A172 (cell line): ENCODE measurements around the gene RASGEF1C. TPM values are rescaled to one million over a fixed set of nuclear protein-coding genes. Genes with fewer than 3 reads are reported as not detected.
A peak's percentile ranks its signal among the peaks of the same experiment; 100 is the strongest.
"Not testable (repeated sequence)": the region's sequence is repeated elsewhere in the genome, so short reads cannot be mapped to it uniquely, and the experiment has no call there.

ENCODE experiments used
- DNase-seq: peaks from one replicate; pipeline ENCODE4 v3.0.0-alpha.2; 2015; ENCODE audit warnings: low spot score
- total RNA-seq: library from RNA; depleted of rRNA; stranded (reverse); fragments of >200 nt; shearing (Covaris generic); gene quantifications from 2 replicates; pipeline ENCODE4 v1.2.3, GENCODE V29; 2014

Gene RASGEF1C
- total RNA-seq, 1 experiment from 2014 or later = 0.17 TPM

- no peak for DNase-seq
Observed at GRCh38 chr5:180100621-180101450, 108.2 kb downstream of the RASGEF1C start.

DNA sequence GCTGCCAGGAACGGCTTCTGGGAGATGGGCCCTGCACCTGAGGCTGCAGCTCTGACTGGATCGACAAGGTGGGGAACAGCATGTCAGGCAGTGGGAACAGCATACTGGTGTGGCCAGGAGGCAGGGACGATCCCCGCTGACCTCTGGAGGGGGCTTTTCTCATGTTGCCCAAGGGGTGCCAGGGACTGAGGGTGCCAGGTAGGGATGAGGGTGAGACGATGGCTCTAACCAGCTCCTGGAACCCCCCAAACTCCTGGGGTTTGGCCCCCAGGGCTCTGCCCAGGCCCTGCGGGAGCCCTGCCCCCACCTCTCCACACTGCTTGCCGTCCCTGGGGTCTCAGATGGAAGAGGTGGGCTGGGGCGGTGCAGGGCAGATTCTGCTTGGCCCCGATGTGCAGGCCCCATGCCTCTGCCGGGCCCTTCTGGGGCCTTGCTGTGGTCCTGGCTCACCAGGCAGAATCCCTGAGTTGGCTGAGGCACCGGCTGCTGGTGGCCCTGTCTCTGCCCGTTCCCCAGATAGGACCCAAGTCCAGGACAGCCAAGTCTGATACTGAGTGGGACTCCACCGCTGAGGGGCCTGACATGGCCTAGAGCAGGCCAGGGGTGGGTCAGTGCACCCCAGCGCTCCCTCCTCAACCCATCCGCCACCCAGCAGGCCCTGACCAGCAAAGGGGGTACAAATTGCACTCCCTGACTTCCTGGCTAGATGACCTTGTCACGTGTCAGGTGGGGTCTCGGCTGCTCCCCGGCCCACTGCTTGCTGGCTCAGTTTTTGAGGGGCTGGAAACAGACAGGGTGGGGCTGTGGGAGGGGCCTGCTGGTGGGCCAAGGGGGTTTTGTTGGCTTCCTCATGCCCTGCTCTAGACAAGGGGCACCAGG lies 109.0 kb downstream of the RASGEF1C start:
- no peak for DNase-seq

GRCh38 chr5:180098991-180099732 lies 109.8 kb downstream of the RASGEF1C start:
- no peak for DNase-seq

DNA sequence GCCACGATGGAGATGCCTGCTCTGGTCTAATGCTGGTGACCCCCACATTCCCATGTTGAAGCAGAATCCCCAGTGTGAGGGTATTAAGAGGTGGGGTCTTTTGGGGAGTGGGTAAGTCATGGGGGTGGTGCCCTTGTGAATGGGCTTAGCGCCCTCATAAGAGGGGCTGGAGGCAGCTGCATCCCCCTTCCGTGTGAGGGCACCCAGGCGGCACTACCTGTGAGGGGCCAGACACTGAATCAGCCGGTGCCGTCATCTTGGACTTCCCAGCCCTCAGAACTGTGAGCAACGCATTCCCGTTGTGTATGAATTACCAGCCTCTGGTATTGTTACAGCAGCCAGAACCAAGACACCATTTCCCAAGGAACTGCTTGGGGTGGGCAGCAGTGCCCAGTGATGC lies 110.5 kb downstream of the RASGEF1C start:
- no peak for DNase-seq

GRCh38 chr5:180097926-180098325 lies 111.1 kb downstream of the RASGEF1C start:
- no peak for DNase-seq

DNA sequence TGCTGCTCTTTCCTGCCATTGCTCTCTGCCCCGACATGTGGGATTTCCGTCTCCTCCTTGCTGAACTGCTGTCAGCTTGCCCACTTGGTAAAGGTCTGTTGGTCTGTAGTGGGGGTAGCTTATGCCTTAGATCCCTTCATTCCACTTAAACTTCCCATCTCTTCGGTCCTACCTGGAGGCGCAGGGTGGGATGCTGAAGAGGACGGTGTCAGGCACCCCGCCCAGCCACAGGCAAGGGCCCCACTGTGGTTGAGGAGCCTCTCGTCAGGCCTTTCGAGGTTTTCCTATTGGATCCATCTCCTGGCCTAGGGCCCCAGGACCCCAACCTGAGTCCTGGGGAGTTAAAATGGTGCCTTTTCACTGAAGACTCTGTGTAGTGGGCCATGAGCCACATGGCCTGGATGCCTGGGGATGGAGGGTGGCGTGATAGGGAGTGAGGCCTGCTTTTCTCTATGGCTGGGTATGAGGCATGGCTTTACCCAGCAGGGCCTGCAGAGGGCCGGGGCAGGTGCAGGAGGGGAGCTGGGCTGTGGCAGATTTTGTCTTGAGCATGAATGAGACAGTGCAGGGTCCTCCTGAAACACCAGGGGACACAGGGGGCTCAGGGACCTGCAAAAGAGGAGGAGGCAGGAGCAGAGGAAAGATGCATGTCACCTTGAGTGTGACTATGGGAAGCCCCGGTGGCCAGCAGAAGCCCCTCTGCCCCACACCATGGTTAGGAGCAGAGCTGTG lies 111.7 kb downstream of the RASGEF1C start:
- DNase-seq = no peak

DNA sequence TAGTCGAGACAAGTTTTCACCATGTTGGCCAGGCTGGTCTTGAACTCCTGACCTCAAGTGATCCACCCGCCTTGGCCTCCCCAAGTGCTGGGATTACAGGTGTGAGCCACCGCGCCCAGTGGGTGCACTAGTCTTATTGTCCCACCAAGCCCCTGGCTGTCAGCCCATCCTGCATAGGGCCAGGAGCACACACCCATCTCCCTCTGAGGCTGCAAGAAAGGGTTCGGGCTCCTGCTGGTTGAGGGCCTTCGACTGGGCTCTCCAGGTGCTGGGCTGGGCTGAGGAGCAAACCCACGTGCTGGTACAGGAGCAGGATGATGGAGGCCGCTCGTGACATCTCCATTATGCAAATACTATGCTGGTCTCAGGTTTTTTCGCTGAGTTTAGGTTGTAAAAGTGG lies 112.4 kb downstream of the RASGEF1C start:
- DNase-seq = no peak

DNA sequence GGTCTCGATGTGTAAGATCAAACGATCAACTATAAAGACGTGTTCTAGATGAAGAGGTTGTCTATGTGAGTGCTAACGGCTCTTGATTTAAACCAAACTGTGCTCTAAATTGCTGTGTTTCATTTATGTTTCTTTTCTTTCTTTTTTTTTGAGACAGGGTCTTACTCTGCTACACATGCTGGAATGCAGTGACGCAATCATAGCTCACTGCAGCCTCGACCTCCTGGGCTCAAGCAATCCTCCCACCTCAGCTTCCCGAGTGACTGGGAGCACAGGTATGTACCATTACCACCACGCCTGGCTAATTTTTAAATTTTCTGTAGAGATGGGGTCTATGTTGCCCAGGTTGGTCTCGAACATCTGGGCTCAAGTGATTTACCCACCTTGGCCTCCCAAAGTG lies 113.5 kb downstream of the RASGEF1C start:
- no peak for DNase-seq

GRCh38 chr5:180093651-180094382 lies 115.2 kb downstream of the RASGEF1C start:
- no peak for DNase-seq

DNA sequence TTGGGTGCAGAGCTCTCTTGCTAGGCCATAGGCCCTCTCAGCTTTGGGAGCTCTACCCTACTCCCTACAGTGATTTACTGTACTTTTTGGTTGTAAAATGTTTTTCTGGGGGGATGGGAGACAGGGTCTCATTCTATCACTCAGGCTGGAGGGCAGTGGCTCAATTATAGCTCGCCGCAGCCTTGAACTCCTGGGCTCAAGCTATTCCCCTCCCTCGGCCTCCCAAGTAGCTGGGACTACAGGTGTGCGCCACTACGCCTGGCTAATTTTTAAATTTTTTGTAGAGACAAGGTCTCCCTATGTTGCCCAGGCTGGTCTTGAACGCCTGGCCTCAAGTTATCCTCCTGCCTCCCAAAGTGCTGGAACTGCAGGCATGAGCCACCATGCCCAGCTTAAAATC lies 115.8 kb downstream of the RASGEF1C start:
- DNase-seq = no peak

- DNase-seq = peak; percentile 32
Observed at GRCh38 chr5:180090769-180091546, 118.1 kb downstream of the RASGEF1C start.

DNA sequence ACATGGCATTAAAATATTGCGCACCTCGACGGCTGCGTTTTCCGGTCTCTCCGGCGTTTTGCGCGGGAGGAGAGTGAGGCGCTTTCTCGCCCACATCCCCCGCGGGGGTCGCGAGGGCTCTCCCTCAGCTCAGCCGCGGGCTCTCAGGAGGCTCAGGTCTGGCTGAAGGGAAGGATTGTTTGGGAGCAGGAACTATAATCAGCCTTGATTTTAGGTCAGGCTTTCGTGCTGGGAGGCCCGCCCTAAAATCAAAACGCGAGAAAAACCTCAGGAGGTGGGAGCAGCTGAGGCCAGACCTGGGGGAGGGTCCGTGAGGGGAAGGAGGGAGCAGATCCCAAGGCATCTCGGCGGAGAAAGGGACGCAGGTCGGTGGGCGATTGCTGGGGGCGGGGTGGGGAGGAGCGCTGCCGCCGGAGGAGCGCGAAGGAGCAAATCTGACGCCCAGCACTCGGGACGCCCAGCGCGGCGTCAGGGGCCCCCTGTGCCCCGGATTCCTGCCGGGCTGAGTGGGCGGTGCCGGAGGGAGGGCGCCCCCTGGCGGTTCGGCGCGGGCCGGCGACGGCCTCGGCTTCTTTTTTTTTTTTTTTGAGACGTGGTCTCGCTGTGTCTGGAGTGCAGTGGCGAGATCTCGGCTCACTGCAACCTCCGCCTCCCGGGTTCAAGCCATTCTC lies 118.8 kb downstream of the RASGEF1C start:
- DNase-seq = peak; percentile 42

DNA sequence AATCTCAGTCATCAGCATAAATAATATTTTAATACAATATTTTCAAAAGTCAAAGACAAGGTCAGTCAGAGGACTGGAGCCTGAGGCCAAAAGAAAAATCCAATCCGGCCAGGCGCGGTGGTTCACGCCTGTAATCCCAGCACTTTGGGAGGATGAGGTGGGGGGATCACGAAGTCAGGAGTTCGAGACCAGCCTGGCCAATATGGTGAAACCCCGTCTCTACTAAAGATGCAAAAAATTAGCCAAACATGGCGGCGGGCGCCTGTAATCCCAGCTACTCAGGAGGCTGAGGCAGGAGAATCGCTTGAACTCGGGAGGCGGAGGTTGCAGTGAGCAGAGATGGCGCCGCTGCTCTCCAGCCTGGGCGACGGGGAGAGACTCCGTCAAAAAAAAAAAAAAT lies 119.4 kb downstream of the RASGEF1C start:
- DNase-seq = not testable (repeated sequence)

DNA sequence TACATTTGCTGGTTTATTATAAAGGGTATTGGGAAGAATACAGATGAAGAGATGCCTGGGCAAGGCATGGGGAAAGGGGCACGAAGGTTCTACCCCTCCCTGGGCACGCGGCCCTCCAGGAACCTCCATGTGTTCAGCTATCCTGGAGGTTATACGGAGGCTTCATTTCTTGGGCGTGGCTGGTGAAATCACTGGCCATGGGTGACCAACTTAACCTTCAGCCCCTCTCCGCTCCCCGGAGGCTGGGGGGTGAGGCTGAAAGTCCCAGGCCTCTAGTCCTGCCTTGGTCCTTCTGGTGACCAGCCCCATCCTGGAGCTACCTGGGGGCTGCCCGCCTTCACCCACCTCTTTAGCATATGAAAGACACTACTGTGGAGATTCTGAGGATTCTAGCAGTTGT lies 120.5 kb downstream of the RASGEF1C start:
- no peak for DNase-seq

DNA sequence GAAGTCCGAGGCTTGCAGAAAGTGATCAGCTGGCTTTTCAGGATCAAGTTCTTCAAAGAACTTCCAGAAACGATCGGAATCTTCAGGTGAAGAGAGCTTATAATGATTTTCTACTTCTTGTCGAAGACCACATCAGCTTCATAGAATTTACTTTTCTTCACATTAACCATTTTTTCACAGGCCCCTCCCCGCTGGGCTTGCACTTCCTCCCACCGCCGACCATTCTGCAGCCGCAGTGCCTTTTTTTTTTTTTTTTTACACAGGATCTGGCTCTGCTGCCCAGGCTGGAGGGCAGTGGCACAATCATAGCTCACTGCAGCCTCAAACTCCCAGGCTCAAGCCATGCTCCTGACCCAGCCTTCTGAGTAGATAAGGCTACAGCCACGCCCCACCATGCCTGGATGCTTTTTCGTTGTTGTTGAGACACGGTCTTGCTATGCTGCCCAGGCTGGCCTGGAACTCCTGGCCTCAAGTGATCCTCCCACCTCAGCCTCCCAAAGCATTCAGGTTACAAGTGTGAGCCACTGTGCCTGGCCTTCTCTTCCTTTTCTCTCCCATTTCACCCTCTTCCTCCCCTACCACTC lies 122.1 kb downstream of the RASGEF1C start:
- DNase-seq = no peak

DNA sequence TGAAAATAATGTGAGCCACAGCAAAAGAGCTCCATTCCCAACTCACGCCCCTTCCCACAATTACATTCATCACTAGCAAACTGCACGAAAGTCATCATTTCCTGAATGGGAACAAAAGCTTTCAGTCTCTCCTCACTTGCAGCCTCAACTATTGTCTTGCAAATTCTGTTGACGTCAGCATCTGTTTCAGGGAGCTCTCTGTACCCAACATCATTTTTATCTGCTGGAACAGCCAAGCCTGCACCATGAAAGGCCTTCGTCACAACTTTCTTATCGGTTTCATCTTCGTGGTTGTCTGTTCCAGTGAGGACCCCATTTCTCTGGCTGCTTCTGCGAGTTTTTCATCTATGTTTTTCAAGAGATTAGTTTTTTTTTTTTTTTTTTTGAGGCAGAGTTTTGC lies 123.2 kb downstream of the RASGEF1C start:
- DNase-seq = no peak

GRCh38 chr5:180084638-180085561 lies 124.1 kb downstream of the RASGEF1C start:
- no peak for DNase-seq

GRCh38 chr5:180083529-180084060 lies 125.4 kb downstream of the RASGEF1C start:
- no peak for DNase-seq
